ENCODE data around the gene B4GALT5.
"Not testable (repeated sequence)": the region's sequence is repeated elsewhere in the genome, so short reads cannot be mapped to it uniquely, and the experiment has no call there.

Gene B4GALT5

DNA sequence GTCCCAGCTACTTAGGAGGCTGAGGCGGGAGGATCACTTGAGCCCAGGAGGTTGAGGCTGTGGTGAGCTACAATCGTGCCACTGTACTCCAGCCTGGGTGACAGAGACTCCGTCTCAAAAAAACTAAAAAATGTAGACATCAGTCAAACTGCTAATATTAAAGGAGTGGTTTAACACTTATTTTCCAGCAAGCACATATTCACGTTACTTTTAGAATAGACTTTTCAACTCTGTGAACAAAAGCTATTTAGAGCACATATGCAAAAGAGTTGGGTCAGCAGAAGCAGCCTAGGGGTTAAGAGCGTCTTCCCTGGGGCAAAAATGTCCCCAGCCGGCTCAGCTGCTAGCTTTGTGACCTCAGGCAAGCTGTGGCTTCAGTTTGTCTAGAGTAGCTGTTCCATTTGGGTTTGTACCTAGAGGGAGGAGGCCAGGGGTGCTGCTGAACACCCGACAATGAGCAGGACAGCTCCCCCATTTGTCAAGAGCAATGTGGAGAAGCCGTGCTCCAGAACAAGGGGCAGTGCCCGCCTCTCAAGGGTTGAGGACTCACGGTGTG is 83.2 kb downstream of the B4GALT5 start:
- no peak overlapping the region for H3K4me3 ChIP-seq (ENCODE audit: low read length, poor library complexity, severe bottlenecking)

GRCh38 chr20:49629606-49630005 is 84.1 kb downstream of the B4GALT5 start:
- H3K9me3 ChIP-seq (ENCODE audit: insufficient read depth, low read depth, low read length) = no peaks in the 10 kb centered on the region
- H3K9me2 ChIP-seq (replicated peaks; ENCODE audit: low read depth, low read length) = no peaks in the 10 kb centered on the region
- H3K27me3 ChIP-seq (ENCODE audit: insufficient read depth, low read length, poor library complexity, severe bottlenecking) = no peaks in the 10 kb centered on the region
- no peaks in the 10 kb centered on the region for H3K79me2 ChIP-seq (ENCODE audit: insufficient read depth, low read length)
- no peaks in the 10 kb centered on the region for H3K4me1 ChIP-seq (ENCODE audit: insufficient read depth, low read length, poor library complexity, severe bottlenecking)
- H3K9ac ChIP-seq (ENCODE audit: low read depth, low read length, poor library complexity, severe bottlenecking) = no peak overlapping the region
- H3K36me3 ChIP-seq (ENCODE audit: insufficient read depth, low read length) = peaks cover 7% of the 10 kb centered on the region; the same call in 1 of the 2 replicates
- TF ChIP-seq EZH2phosphoT487 (IDR thresholded peaks at IDR 0.05; ENCODE audit: borderline replicate concordance) (no peak), CTCF (conservative IDR thresholded peaks at IDR 0.05; ENCODE audit: low read length) (no peak)
- H2AFZ ChIP-seq (ENCODE audit: low read length) = no peak overlapping the region
- H4K20me1 ChIP-seq (ENCODE audit: insufficient read depth, low read length, poor library complexity, severe bottlenecking) = no peaks in the 10 kb centered on the region
- no peak overlapping the region for H3K4me3 ChIP-seq (ENCODE audit: low read length, poor library complexity, severe bottlenecking)
- H3F3A ChIP-seq (ENCODE audit: low read depth) = no peaks in the 10 kb centered on the region
- no peak overlapping the region for H3K4me2 ChIP-seq (ENCODE audit: low read depth, low read length, poor library complexity, severe bottlenecking)

More for the DNA sequence above, 83.2 kb downstream of the B4GALT5 start:
- Histone ChIP-seq H3K36me3 (ENCODE audit: insufficient read depth, low read length) (peaks cover 10% of the 10 kb centered on the region; the same call in 1 of the 2 replicates), H4K20me1 (ENCODE audit: insufficient read depth, low read length, poor library complexity, severe bottlenecking) (no peaks in the 10 kb centered on the region), H3F3A (ENCODE audit: low read depth) (no peaks in the 10 kb centered on the region), H3K9me3 (ENCODE audit: insufficient read depth, low read depth, low read length) (no peaks in the 10 kb centered on the region), H3K4me2 (ENCODE audit: low read depth, low read length, poor library complexity, severe bottlenecking) (no peak overlapping the region), H3K79me2 (ENCODE audit: insufficient read depth, low read length) (no peaks in the 10 kb centered on the region), H3K27me3 (ENCODE audit: insufficient read depth, low read length, poor library complexity, severe bottlenecking) (no peaks in the 10 kb centered on the region), H3K4me1 (ENCODE audit: insufficient read depth, low read length, poor library complexity, severe bottlenecking) (no peaks in the 10 kb centered on the region), H2AFZ (ENCODE audit: low read length) (no peak overlapping the region), H3K9me2 (replicated peaks; ENCODE audit: low read depth, low read length) (no peaks in the 10 kb centered on the region), H3K9ac (ENCODE audit: low read depth, low read length, poor library complexity, severe bottlenecking) (no peak overlapping the region)
- TF ChIP-seq EZH2phosphoT487 (IDR thresholded peaks at IDR 0.05; ENCODE audit: borderline replicate concordance) (no peak), CTCF (conservative IDR thresholded peaks at IDR 0.05; ENCODE audit: low read length) (no peak)

- H2AFZ ChIP-seq (ENCODE audit: low read length); H3F3A ChIP-seq (ENCODE audit: low read depth); H3K4me2 ChIP-seq (ENCODE audit: low read depth, low read length, poor library complexity, severe bottlenecking); H3K4me1 ChIP-seq (ENCODE audit: insufficient read depth, low read length, poor library complexity, severe bottlenecking); H3K36me3 ChIP-seq (ENCODE audit: insufficient read depth, low read length); H4K20me1 ChIP-seq (ENCODE audit: insufficient read depth, low read length, poor library complexity, severe bottlenecking); H3K79me2 ChIP-seq (ENCODE audit: insufficient read depth, low read length); H3K9me2 ChIP-seq (replicated peaks; ENCODE audit: low read depth, low read length); H3K27me3 ChIP-seq (ENCODE audit: insufficient read depth, low read length, poor library complexity, severe bottlenecking); H3K9ac ChIP-seq (ENCODE audit: low read depth, low read length, poor library complexity, severe bottlenecking); H3K9me3 ChIP-seq (ENCODE audit: insufficient read depth, low read depth, low read length); H3K4me3 ChIP-seq (ENCODE audit: low read length, poor library complexity, severe bottlenecking): not testable (repeated sequence)
Observed at GRCh38 chr20:49628280-49628679, 85.4 kb downstream of the B4GALT5 start.

DNA sequence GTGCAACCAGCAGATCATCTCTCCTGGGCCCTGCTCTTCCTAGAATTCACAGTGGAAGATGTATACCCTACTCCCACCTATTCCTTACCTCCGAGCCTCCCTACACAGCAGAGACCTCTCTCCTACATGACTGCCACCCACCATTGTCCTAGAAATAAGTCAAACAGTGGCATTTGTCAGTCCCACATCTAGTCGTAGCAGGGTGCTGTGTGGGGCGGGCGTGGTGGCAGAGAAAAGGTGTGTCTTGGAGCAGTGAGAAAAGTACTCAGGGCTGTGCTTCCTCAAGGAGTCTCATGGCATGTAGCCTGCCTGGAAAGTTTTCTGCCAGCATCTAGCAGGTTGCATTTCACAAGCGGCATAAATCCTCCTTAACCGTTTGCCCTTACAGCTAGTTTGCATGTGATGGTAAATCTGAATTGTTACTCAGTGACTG is 86.3 kb downstream of the B4GALT5 start:
- no peaks in the 10 kb centered on the region for H4K20me1 ChIP-seq (ENCODE audit: insufficient read depth, low read length, poor library complexity, severe bottlenecking)
- TF ChIP-seq CTCF (conservative IDR thresholded peaks at IDR 0.05; ENCODE audit: low read length) (no peak), EZH2phosphoT487 (IDR thresholded peaks at IDR 0.05; ENCODE audit: borderline replicate concordance) (no peak)
- no peaks in the 10 kb centered on the region for H3K4me1 ChIP-seq (ENCODE audit: insufficient read depth, low read length, poor library complexity, severe bottlenecking)
- no peaks in the 10 kb centered on the region for H3K9me2 ChIP-seq (replicated peaks; ENCODE audit: low read depth, low read length)
- no peak overlapping the region for H3K9ac ChIP-seq (ENCODE audit: low read depth, low read length, poor library complexity, severe bottlenecking)
- H3K27me3 ChIP-seq (ENCODE audit: insufficient read depth, low read length, poor library complexity, severe bottlenecking) = no peaks in the 10 kb centered on the region
- H3K4me3 ChIP-seq (ENCODE audit: low read length, poor library complexity, severe bottlenecking) = no peak overlapping the region
- H3K4me2 ChIP-seq (ENCODE audit: low read depth, low read length, poor library complexity, severe bottlenecking) = no peak overlapping the region
- no peaks in the 10 kb centered on the region for H3K79me2 ChIP-seq (ENCODE audit: insufficient read depth, low read length)
- no peaks in the 10 kb centered on the region for H3K9me3 ChIP-seq (ENCODE audit: insufficient read depth, low read depth, low read length)
- no peak overlapping the region for H2AFZ ChIP-seq (ENCODE audit: low read length)
- no peaks in the 10 kb centered on the region for H3F3A ChIP-seq (ENCODE audit: low read depth)
- H3K36me3 ChIP-seq (ENCODE audit: insufficient read depth, low read length) = no peaks in the 10 kb centered on the region

DNA sequence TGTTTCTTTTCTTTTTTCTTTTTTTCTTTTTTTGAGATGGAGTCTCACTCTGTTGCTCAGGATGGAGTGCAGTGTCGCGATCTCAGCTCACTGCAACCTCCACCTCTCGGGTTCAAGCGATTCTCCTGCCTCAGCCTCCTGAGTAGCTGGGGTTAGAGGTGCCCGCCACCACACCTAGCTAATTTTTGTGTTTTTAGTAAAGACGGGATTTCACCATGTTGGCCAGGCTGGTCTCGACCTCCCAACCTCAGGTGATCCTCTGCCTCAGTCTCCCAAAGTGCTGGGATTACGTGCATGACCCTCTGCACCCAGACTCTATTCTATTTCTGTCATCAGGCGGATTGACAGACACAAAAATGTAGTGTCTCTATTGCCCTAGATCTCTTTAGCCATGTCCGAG is 88.7 kb downstream of the B4GALT5 start:
- not testable (repeated sequence) for H2AFZ ChIP-seq (ENCODE audit: low read length); H3F3A ChIP-seq (ENCODE audit: low read depth); H3K36me3 ChIP-seq (ENCODE audit: insufficient read depth, low read length); H3K27me3 ChIP-seq (ENCODE audit: insufficient read depth, low read length, poor library complexity, severe bottlenecking); H3K9me2 ChIP-seq (replicated peaks; ENCODE audit: low read depth, low read length); H3K9ac ChIP-seq (ENCODE audit: low read depth, low read length, poor library complexity, severe bottlenecking); H3K4me2 ChIP-seq (ENCODE audit: low read depth, low read length, poor library complexity, severe bottlenecking); H3K4me1 ChIP-seq (ENCODE audit: insufficient read depth, low read length, poor library complexity, severe bottlenecking); H3K79me2 ChIP-seq (ENCODE audit: insufficient read depth, low read length); H3K4me3 ChIP-seq (ENCODE audit: low read length, poor library complexity, severe bottlenecking); H3K9me3 ChIP-seq (ENCODE audit: insufficient read depth, low read depth, low read length); H4K20me1 ChIP-seq (ENCODE audit: insufficient read depth, low read length, poor library complexity, severe bottlenecking)

Measured in Loucy (cell line).